AG04450 (cell line): ENCODE results near the gene LRRC72. TPM values are rescaled to one million over a fixed set of nuclear protein-coding genes. Genes with fewer than 3 reads are reported as not detected.

Experiments used
- CTCF ChIA-PET: fragments of 300-600, 350-600 bp; formaldehyde crosslinking; extraction: SDS; loops from one replicate; lab custom pipeline; 2022; ENCODE audit warnings: antibody characterized with exemption, inconsistent platforms; lab: Charles Lee
- POLR2A ChIA-PET: fragments of 350-600 bp; formaldehyde crosslinking; extraction: SDS; loops from one replicate; lab custom pipeline; 2021; ENCODE audit warnings: antibody characterized with exemption, inconsistent platforms; lab: Yijun Ruan, JAX
- DNase-seq: peaks from one replicate; pipeline ENCODE4 v3.0.0-alpha.2; 2011; ENCODE audit warnings: low read depth, low spot score
- H3K27ac ChIP-seq: one replicate; pipeline ENCODE4 v1.5.1; 2012; ENCODE audit warnings: low read depth, low read length, control low read depth
- H3K27me3 ChIP-seq: one replicate; pipeline ENCODE4 v1.6.0; 2012; ENCODE audit warnings: low read length; ENCODE audit not compliant: control insufficient read depth, insufficient read depth
- H3K4me3 ChIP-seq: 2 replicates; pipeline ENCODE4 v1.5.1; 2011; ENCODE audit warnings: mild to moderate bottlenecking, low read depth, low read length, control low read depth
- H3K9me3 ChIP-seq: 2 replicates; pipeline ENCODE4 v1.5.1; 2012; ENCODE audit warnings: low read length; ENCODE audit not compliant: control insufficient read depth, insufficient read depth
- polyA plus RNA-seq: library from polyadenylated mRNA; depleted of rRNA; stranded (reverse); fragments of >200 nt; gene quantifications from 2 replicates; pipeline ENCODE4 v1.2.3, GENCODE V29; 2011
- TF ChIP-seq, protein P1 (sequence below): IDR thresholded peaks from 2 replicates; pipeline ENCODE4 v1.5.1; 2011; ENCODE audit warnings: low read depth, low read length, control low read depth, inconsistent platforms

LRRC72 gene
- polyA plus RNA-seq, 1 experiment, result not detected

DNA sequence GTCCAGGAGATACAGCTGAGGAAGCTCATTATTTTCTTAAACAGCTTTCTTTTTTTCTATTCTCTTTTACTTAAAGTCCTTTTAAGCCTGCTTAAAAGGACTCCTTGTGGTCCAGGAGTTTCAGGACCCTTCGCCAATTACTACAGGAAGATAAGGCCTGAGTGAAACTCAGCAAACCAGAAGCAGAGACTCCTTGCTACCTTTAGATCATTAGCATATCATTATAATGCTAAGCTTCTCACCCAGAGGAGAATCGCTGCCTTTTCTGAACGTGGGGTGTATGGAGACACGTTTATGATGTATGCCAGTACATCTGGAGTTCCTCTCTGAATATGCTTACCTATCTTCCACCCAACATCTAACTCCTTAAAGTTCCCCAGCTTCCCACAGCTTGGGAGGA is 71.4 kb downstream of the LRRC72 start:
- no peak for DNase-seq
- H3K9me3 ChIP-seq, result no peaks in the 10 kb centered on the region
- ChIA-PET CTCF (no interaction called here), POLR2A (no interaction called here)
- no peaks in the 10 kb centered on the region for H3K27me3 ChIP-seq
- no peak overlapping the region for H3K4me3 ChIP-seq
- no peak overlapping the region for H3K27ac ChIP-seq
- TF ChIP-seq, protein P1, sequence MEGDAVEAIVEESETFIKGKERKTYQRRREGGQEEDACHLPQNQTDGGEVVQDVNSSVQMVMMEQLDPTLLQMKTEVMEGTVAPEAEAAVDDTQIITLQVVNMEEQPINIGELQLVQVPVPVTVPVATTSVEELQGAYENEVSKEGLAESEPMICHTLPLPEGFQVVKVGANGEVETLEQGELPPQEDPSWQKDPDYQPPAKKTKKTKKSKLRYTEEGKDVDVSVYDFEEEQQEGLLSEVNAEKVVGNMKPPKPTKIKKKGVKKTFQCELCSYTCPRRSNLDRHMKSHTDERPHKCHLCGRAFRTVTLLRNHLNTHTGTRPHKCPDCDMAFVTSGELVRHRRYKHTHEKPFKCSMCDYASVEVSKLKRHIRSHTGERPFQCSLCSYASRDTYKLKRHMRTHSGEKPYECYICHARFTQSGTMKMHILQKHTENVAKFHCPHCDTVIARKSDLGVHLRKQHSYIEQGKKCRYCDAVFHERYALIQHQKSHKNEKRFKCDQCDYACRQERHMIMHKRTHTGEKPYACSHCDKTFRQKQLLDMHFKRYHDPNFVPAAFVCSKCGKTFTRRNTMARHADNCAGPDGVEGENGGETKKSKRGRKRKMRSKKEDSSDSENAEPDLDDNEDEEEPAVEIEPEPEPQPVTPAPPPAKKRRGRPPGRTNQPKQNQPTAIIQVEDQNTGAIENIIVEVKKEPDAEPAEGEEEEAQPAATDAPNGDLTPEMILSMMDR, result no peak

DNA sequence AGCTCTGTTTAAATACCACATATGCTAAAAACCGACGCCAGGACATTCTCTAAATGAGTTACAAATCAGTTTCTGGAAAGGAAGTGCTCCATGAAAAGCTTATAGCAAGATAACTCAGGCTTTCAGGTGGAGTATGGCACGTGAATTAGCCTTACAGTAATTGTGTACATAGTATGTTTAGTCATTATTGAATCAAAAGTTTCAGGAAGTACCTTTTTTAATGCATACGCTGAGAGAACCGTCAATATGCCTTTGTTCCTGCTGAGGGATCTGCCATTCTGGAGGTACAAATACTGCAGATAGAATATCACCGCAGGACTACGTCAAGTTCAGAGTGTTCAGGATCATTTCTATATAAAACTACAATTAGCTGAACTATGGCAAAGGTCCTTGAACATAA is 73.2 kb downstream of the LRRC72 start:
- DNase-seq, result no peak
- ChIA-PET POLR2A (no interaction called here), CTCF (no interaction called here)
- Histone ChIP-seq H3K27me3 (no peaks in the 10 kb centered on the region), H3K9me3 (no peaks in the 10 kb centered on the region), H3K4me3 (no peak overlapping the region), H3K27ac (no peak overlapping the region)
- TF ChIP-seq, protein P1, result no peak

DNA sequence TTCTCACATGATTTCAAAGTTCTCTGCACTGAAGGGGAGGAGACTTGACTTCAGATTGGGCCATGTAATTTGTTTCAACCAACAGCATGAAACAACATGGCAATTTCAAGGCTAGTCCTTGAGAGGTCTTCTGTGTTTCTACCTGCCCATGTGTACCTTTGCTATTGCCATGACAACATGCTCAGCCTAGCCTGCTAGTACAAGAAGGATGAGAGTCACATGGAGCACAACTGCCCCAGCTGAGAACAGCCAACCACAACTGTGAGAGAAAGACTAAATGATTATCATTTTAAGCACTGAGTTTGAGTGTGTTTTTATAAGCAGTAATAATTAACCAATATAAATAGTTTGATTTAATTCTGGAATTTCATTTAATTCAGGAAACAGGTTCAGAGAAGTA is 77.0 kb downstream of the LRRC72 start:
- no peak for DNase-seq
- POLR2A ChIA-PET, result no interaction called here
- Histone ChIP-seq H3K27me3 (no peaks in the 10 kb centered on the region), H3K27ac (no peak overlapping the region), H3K9me3 (no peaks in the 10 kb centered on the region), H3K4me3 (no peak overlapping the region)
- CTCF ChIA-PET, result interaction anchor here (0.6 to 1.4 kb wide), 2 partner anchors 288 to 316 kb away, joined by 3 read pairs; no protein-coding TSS in a partner anchor
- TF ChIP-seq, protein P1, result no peak

DNA sequence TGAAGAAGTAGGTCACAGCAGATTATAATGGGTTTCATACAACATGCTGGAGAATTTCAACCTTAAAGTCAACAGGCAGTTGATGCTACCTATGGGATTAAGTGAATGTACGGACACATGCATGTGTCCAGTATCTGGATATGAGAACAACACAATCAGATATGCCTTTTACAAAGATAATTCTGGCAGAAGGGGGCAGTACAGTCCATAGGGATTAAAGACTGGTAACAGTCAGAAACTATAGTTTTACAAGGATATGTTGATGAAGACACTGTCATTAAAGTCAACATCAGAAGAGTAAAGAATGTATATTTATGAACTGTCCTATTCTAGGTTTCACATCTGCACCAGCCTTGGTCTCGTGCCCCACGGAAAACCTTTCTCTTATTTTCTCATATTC is 77.4 kb downstream of the LRRC72 start:
- Histone ChIP-seq H3K27me3 (no peaks in the 10 kb centered on the region), H3K4me3 (no peak overlapping the region), H3K9me3 (no peaks in the 10 kb centered on the region), H3K27ac (no peak overlapping the region)
- ChIA-PET CTCF (interaction anchor here (0.6 kb wide), 1 partner anchor 316 kb away, joined by 3 read pairs; no protein-coding TSS in a partner anchor), POLR2A (no interaction called here)
- DNase-seq, result no peak
- TF ChIP-seq, protein P1, result peak; percentile 32; the same call in 1 of the 2 replicates

DNA sequence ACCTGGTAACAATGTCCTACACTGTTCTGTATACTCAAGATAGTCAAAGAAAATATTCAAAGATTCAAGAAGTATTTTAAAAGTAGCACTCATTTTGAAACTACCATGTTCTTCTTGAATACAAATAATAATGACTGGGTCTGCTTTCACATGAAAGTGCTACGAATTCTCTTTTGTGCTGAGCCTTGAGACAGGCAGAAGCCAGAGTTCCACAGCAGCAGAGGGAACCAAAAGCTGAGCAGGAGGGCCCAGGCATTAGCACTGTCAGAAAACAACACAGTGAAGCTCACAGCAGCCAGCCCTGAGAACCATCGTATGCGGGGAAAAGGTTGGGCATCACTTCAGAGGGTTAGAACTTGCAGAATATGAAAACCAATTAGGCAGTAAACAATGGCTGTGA is 80.1 kb downstream of the LRRC72 start:
- TF ChIP-seq, protein P1, result no peak
- no peak for DNase-seq
- no peaks in the 10 kb centered on the region for H3K9me3 ChIP-seq
- no peak overlapping the region for H3K4me3 ChIP-seq
- H3K27me3 ChIP-seq, result no peaks in the 10 kb centered on the region
- ChIA-PET POLR2A (no interaction called here), CTCF (interaction anchor here (1.5 kb wide), 1 partner anchor 42 kb away, joined by 7 read pairs; no protein-coding TSS in a partner anchor)
- H3K27ac ChIP-seq, result no peak overlapping the region
